H9 (cell line): ENCODE measurements around the gene CTRL. TPM values are rescaled to one million over a fixed set of nuclear protein-coding genes. Genes with fewer than 3 reads are reported as not detected.

Source experiments
- DNase-seq: peaks from one replicate; pipeline ENCODE4 v3.0.0-alpha.2; 2017
- H2AFZ ChIP-seq: one replicate; pipeline ENCODE4 v1.6.1; 2013; ENCODE audit warnings: mild to moderate bottlenecking, low read length, control low read depth, moderate library complexity
- H2AK5ac ChIP-seq: 2 replicates; pipeline ENCODE4 v1.6.1; 2013; ENCODE audit warnings: low read length, control low read depth, mixed read lengths; ENCODE audit not compliant: insufficient read length
- H2BK120ac ChIP-seq: one replicate; pipeline ENCODE4 v1.6.1; 2013; ENCODE audit warnings: low read depth, mild to moderate bottlenecking, low read length, control low read depth, inconsistent platforms; ENCODE audit not compliant: poor library complexity, severe bottlenecking
- H2BK12ac ChIP-seq: 2 replicates; pipeline ENCODE4 v1.6.1; 2013; ENCODE audit warnings: low read length, control low read depth, mixed read lengths, low read depth; ENCODE audit not compliant: insufficient read length
- H2BK15ac ChIP-seq: 2 replicates; pipeline ENCODE4 v1.6.1; 2013; ENCODE audit warnings: low read depth, low read length, control low read depth
- H2BK20ac ChIP-seq: one replicate; pipeline ENCODE4 v1.6.1; 2013; ENCODE audit warnings: low read depth, mild to moderate bottlenecking, low read length, control low read depth, inconsistent platforms; ENCODE audit not compliant: poor library complexity, severe bottlenecking
- H2BK5ac ChIP-seq: 2 replicates; pipeline ENCODE4 v1.6.1; 2013; ENCODE audit warnings: low read length, control low read depth, mixed read lengths; ENCODE audit not compliant: insufficient read length
- H3K14ac ChIP-seq: 2 replicates; pipeline ENCODE4 v1.6.1; 2013; ENCODE audit warnings: low read length, control low read depth; ENCODE audit not compliant: insufficient read depth
- H3K18ac ChIP-seq: 2 replicates; pipeline ENCODE4 v1.6.1; 2013; ENCODE audit warnings: low read depth, mild to moderate bottlenecking, mixed read lengths, low read length, control low read depth; ENCODE audit not compliant: insufficient read length
- H3K23ac ChIP-seq: 2 replicates; pipeline ENCODE4 v1.6.1; 2013; ENCODE audit warnings: low read length, control low read depth, mixed read lengths, low read depth; ENCODE audit not compliant: insufficient read length
- H3K23me2 ChIP-seq: 2 replicates; pipeline ENCODE4 v1.6.1; 2013; ENCODE audit warnings: low read depth, mild to moderate bottlenecking, mixed read lengths, low read length, control low read depth; ENCODE audit not compliant: insufficient read length, poor library complexity, severe bottlenecking
- H3K27ac ChIP-seq: 2 replicates; pipeline ENCODE4 v1.5.1; 2013; ENCODE audit warnings: low read length, control low read depth, mixed read lengths, low read depth; ENCODE audit not compliant: insufficient read length
- H3K27me3 ChIP-seq: 2 replicates; pipeline ENCODE4 v1.6.1; 2013; ENCODE audit warnings: low read length, control low read depth, inconsistent platforms; ENCODE audit not compliant: insufficient read depth
- H3K4ac ChIP-seq: 2 replicates; pipeline ENCODE4 v1.6.1; 2013; ENCODE audit warnings: low read depth, mild to moderate bottlenecking, control low read depth, inconsistent platforms, low read length, moderate library complexity
- H3K4me1 ChIP-seq: 2 replicates; pipeline ENCODE4 v1.6.1; 2013; ENCODE audit warnings: low read length, control low read depth, inconsistent platforms; ENCODE audit not compliant: insufficient read depth
- H3K4me2 ChIP-seq: 2 replicates; pipeline ENCODE4 v1.6.1; 2013; ENCODE audit warnings: low read length, control low read depth, mixed read lengths; ENCODE audit not compliant: insufficient read length, insufficient read depth
- H3K56ac ChIP-seq: 2 replicates; pipeline ENCODE4 v1.6.1; 2013; ENCODE audit warnings: low read depth, mild to moderate bottlenecking, mixed read lengths, low read length, control low read depth; ENCODE audit not compliant: insufficient read length
- H3K79me1 ChIP-seq: 2 replicates; pipeline ENCODE4 v1.6.1; 2013; ENCODE audit warnings: low read depth, mild to moderate bottlenecking, moderate library complexity, low read length, control low read depth, inconsistent platforms; ENCODE audit not compliant: insufficient read depth, poor library complexity, severe bottlenecking
- H3K79me2 ChIP-seq: 2 replicates; pipeline ENCODE4 v1.6.1; 2013; ENCODE audit warnings: low read length, control low read depth, inconsistent platforms; ENCODE audit not compliant: insufficient read depth
- H3K9ac ChIP-seq: 2 replicates; pipeline ENCODE4 v1.6.1; 2013; ENCODE audit warnings: low read length, control low read depth, mixed read lengths; ENCODE audit not compliant: insufficient read length; ENCODE audit errors: extremely low read depth
- H3K9me3 ChIP-seq: one replicate; pipeline ENCODE4 v1.6.1; 2013; ENCODE audit warnings: low read depth, low read length, inconsistent platforms; ENCODE audit not compliant: control insufficient read depth
- H3T11ph ChIP-seq: one replicate; pipeline ENCODE4 v1.6.1; 2013; ENCODE audit warnings: mild to moderate bottlenecking, low read length, control low read depth, inconsistent platforms
- H4K20me1 ChIP-seq: one replicate; pipeline ENCODE4 v1.6.1; 2013; ENCODE audit not compliant: control insufficient read depth, insufficient read length, insufficient read depth
- H4K5ac ChIP-seq: 2 replicates; pipeline ENCODE4 v1.6.1; 2013; ENCODE audit warnings: low read depth, mild to moderate bottlenecking, mixed read lengths, low read length, control low read depth; ENCODE audit not compliant: insufficient read length
- H4K8ac ChIP-seq: replicated peaks from 2 replicates; pipeline ENCODE4 v1.6.1; 2013; ENCODE audit warnings: low read length, control low read depth, mixed read lengths, low read depth; ENCODE audit not compliant: insufficient read length
- H4K91ac ChIP-seq: 2 replicates; pipeline ENCODE4 v1.6.1; 2013; ENCODE audit warnings: low read depth, mild to moderate bottlenecking, moderate library complexity, mixed read lengths, low read length, control low read depth; ENCODE audit not compliant: insufficient read length
- H3K27ac Mint-ChIP-seq, 3 experiments: 2 replicates in 2 of 3; 3 replicates in 1 of 3; pipeline ENCODE4 v1.8.0; 2020 to 2021; ENCODE audit warnings: mixed read lengths in 3 of 3, mild to moderate bottlenecking in 1 of 3, moderate library complexity in 1 of 3
- H3K27me3 Mint-ChIP-seq: 2 replicates; pipeline ENCODE4 v1.8.0; 2021; ENCODE audit warnings: low read depth, mild to moderate bottlenecking, moderate library complexity, mixed read lengths
- H3K36me3 Mint-ChIP-seq, 3 experiments: 2 replicates in 2 of 3; 3 replicates in 1 of 3; pipeline ENCODE4 v1.8.0; 2020 to 2021; ENCODE audit warnings: low read depth in 3 of 3, mixed read lengths in 3 of 3; ENCODE audit not compliant: insufficient read depth in 1 of 3
- H3K4me1 Mint-ChIP-seq, 2 experiments: 2 replicates each; pipeline ENCODE4 v1.8.0; 2020; ENCODE audit warnings: mixed read lengths in 2 of 2
- H3K4me3 Mint-ChIP-seq, 2 experiments: 2 replicates in 1 of 2; 3 replicates in 1 of 2; pipeline ENCODE4 v1.8.0; 2020 to 2021; ENCODE audit warnings: mild to moderate bottlenecking in 2 of 2, mixed read lengths in 2 of 2, moderate library complexity in 1 of 2
- H3K9me3 Mint-ChIP-seq, 2 experiments: 2 replicates in 1 of 2; 3 replicates in 1 of 2; pipeline ENCODE4 v1.8.0; 2020; ENCODE audit warnings: mild to moderate bottlenecking in 2 of 2, mixed read lengths in 2 of 2, moderate library complexity in 1 of 2
- CTCF ChIP-seq: fragments of 200-600 bp; sonication (generic); conservative IDR thresholded peaks from 3 replicates; pipeline ENCODE4 v1.8.0; 2021; ENCODE audit warnings: antibody characterized with exemption, mild to moderate bottlenecking
- WGBS: extraction: QIAGEN DNeasy Blood & Tissue Kit; methylation state at CpG from one replicate; pipeline ENCODE4 v1.1.7; 2013; ENCODE audit warnings: missing lambda C conversion rate, low lambda C conversion rate, mixed read lengths; ENCODE audit not compliant: insufficient read length; ENCODE audit errors: extremely low coverage; 5-methylcytosine and 5-hydroxymethylcytosine counted together
- total RNA-seq: library from RNA; stranded (reverse); gene quantifications from 2 replicates; pipeline ENCODE4 v1.2.1, GENCODE V29; 2021

Gene CTRL
- total RNA-seq, 1 experiment from 2014 or later, result 2.7 TPM

GRCh38 chr16:67879936-67880335 lies 51.7 kb downstream of the CTRL start:
- H3K14ac ChIP-seq, result no peak overlapping the region
- H2BK12ac ChIP-seq, result no peak overlapping the region
- H3K4ac ChIP-seq, result no peak overlapping the region
- no peak overlapping the region for H3K4me2 ChIP-seq
- H3K4me1 Mint-ChIP-seq, result peaks cover 6 to 7% of the 10 kb centered on the region in 2 experiments
- H3K18ac ChIP-seq, result no peak overlapping the region
- H3K4me3 Mint-ChIP-seq, result no peak overlapping the region
- H3K9ac ChIP-seq, result no peak overlapping the region
- WGBS, result no CpG with 5 or more reads among the region's 5 CpGs
- H3K27ac Mint-ChIP-seq, result no peak overlapping the region
- H3K9me3 Mint-ChIP-seq, result no peaks in the 10 kb centered on the region
- no peak for TF ChIP-seq CTCF
- DNase-seq, result no peak
- H4K20me1 ChIP-seq, result no peaks in the 10 kb centered on the region
- no peaks in the 10 kb centered on the region for H3K4me1 ChIP-seq
- no peak overlapping the region for H3T11ph ChIP-seq
- no peak overlapping the region for H2AFZ ChIP-seq
- H3K79me1 ChIP-seq, result no peaks in the 10 kb centered on the region
- H2BK20ac ChIP-seq, result no peak overlapping the region
- H3K27ac ChIP-seq, result no peak overlapping the region
- no peak overlapping the region for H4K8ac ChIP-seq
- no peak overlapping the region for H2BK15ac ChIP-seq
- no peaks in the 10 kb centered on the region for H3K79me2 ChIP-seq
- no peak overlapping the region for H2BK5ac ChIP-seq
- H3K9me3 ChIP-seq, result no peaks in the 10 kb centered on the region
- H3K23me2 ChIP-seq, result no peaks in the 10 kb centered on the region
- H3K23ac ChIP-seq, result no peak overlapping the region
- no peaks in the 10 kb centered on the region; the same call in none of the 2 replicates for H3K27me3 Mint-ChIP-seq
- H3K27me3 ChIP-seq, result no peaks in the 10 kb centered on the region
- H3K56ac ChIP-seq, result no peak overlapping the region
- H4K91ac ChIP-seq, result no peak overlapping the region
- no peak overlapping the region for H4K5ac ChIP-seq
- H2BK120ac ChIP-seq, result no peak overlapping the region
- H3K36me3 Mint-ChIP-seq, result peaks cover 29 to 83% (median 73%) of the 10 kb centered on the region in 3 experiments
- no peak overlapping the region for H2AK5ac ChIP-seq

Other genes with a start within 250 kb of the CTRL start
- gene GFOD2, start 212.5 kb downstream of the CTRL start, total RNA-seq, result 20.1 and 21.8 TPM in 2 replicates
- 15.5 and 15.6 TPM in 2 replicates for gene RANBP10, start 125.3 kb downstream of the CTRL start, total RNA-seq
- 1.1 and 1.3 TPM in 2 replicates for gene TSNAXIP1, start 125.0 kb downstream of the CTRL start, total RNA-seq
- gene THAP11, start 89.5 kb downstream of the CTRL start, total RNA-seq, result 48.7 and 48.9 TPM in 2 replicates
- 190 and 198 TPM in 2 replicates for gene NUTF2, start 84.9 kb downstream of the CTRL start, total RNA-seq
- gene CENPT, start 84.2 kb downstream of the CTRL start, total RNA-seq, result 60.9 and 65.9 TPM in 2 replicates
- gene EDC4, start 58.8 kb downstream of the CTRL start, total RNA-seq, result 99.5 and 106 TPM in 2 replicates
- gene NRN1L, start 47.0 kb downstream of the CTRL start, total RNA-seq, result 2.0 and 2.7 TPM in 2 replicates
- 28.6 and 29.1 TPM in 2 replicates for gene PSKH1, start 38.6 kb downstream of the CTRL start, total RNA-seq
- gene PSMB10, start 5.0 kb upstream of the CTRL start, total RNA-seq, result 24.5 and 25.7 TPM in 2 replicates
- gene LCAT, start 12.3 kb upstream of the CTRL start, total RNA-seq, result 17.7 and 17.8 TPM in 2 replicates
- 46.7 and 51.1 TPM in 2 replicates for gene SLC12A4, start 36.8 kb upstream of the CTRL start, total RNA-seq
- 0.59 and 0.68 TPM in 2 replicates for gene DPEP3, start 48.6 kb upstream of the CTRL start, total RNA-seq
- gene DPEP2, start 67.6 kb upstream of the CTRL start, total RNA-seq, result not detected in 2 replicates
- not detected in 2 replicates for gene DPEP2NB, start 84.0 kb upstream of the CTRL start, total RNA-seq
- 21.8 and 22.9 TPM in 2 replicates for gene DDX28, start 91.4 kb upstream of the CTRL start, total RNA-seq
- 26.0 and 28.5 TPM in 2 replicates for gene DUS2, start 91.4 kb upstream of the CTRL start, total RNA-seq
- gene NFATC3, start 153.5 kb upstream of the CTRL start, total RNA-seq, result 31.6 and 33.0 TPM in 2 replicates